Measurements from ENCODE around the gene RBBP5. TPM values are rescaled to one million over a fixed set of nuclear protein-coding genes. Genes with fewer than 3 reads are reported as not detected.
"Not testable (repeated sequence)": the region's sequence is repeated elsewhere in the genome, so short reads cannot be mapped to it uniquely, and the experiment has no call there.

RBBP5 gene
- total RNA-seq, 4 donors from 2014 or later = 14.4 to 25.1 (median 21.2) TPM

GRCh38 chr1:205168291-205168690 is 46.5 kb upstream of the RBBP5 start:
- H3K36me3 ChIP-seq = peaks cover 0 to 13% of the 10 kb centered on the region in 2 donors

GRCh38 chr1:205162301-205162700 is 40.5 kb upstream of the RBBP5 start:
- ATAC-seq (no peak), DNase-seq (no peak)
- peaks cover 3 to 10% of the 10 kb centered on the region in 2 donors for H3K4me1 ChIP-seq
- intact Hi-C loops (cut with DNase I; ENCODE audit: low total_unique reads) = no loop called here
- in situ Hi-C loops (cut with MboI; ENCODE audit: low sequenced_read_pairs in 4 of 4) = no loop called here
- no peak overlapping the region for H3K27ac ChIP-seq
- H3K9me3 ChIP-seq = no peaks in the 10 kb centered on the region
- H3K4me3 ChIP-seq = no peak overlapping the region
- no peak for TF ChIP-seq CTCF (IDR thresholded peaks at IDR 0.05 in 4 of 5, conservative IDR thresholded peaks at IDR 0.05 in 1 of 5)
- no peak for TF ChIP-seq POLR2A (IDR thresholded peaks at IDR 0.05)
- no peaks in the 10 kb centered on the region for H3K27me3 ChIP-seq
- H3K36me3 ChIP-seq = peaks cover 0 to 65% of the 10 kb centered on the region in 2 donors

More at GRCh38 chr1:205168291-205168690, 46.5 kb upstream of the RBBP5 start:
- no peak overlapping the region for H3K27ac ChIP-seq
- ATAC-seq = no peak
- intact Hi-C loops (cut with DNase I; ENCODE audit: low total_unique reads) = no loop called here
- in situ Hi-C loops (cut with MboI; ENCODE audit: low sequenced_read_pairs in 4 of 4) = no loop called here
- DNase-seq = no peak
- TF ChIP-seq POLR2A (IDR thresholded peaks at IDR 0.05) (no peak), CTCF (IDR thresholded peaks at IDR 0.05 in 4 of 5, conservative IDR thresholded peaks at IDR 0.05 in 1 of 5) (no peak)
- H3K4me3 ChIP-seq = no peak overlapping the region
- H3K4me1 ChIP-seq = peaks cover 19 to 40% of the 10 kb centered on the region in 2 donors
- no peaks in the 10 kb centered on the region for H3K27me3 ChIP-seq
- H3K9me3 ChIP-seq = no peaks in the 10 kb centered on the region

- H3K4me3 ChIP-seq = no peak overlapping the region
- TF ChIP-seq CTCF (IDR thresholded peaks at IDR 0.05 in 4 of 5, conservative IDR thresholded peaks at IDR 0.05 in 1 of 5) (no peak), POLR2A (IDR thresholded peaks at IDR 0.05) (no peak)
- in situ Hi-C loops (cut with MboI; ENCODE audit: low sequenced_read_pairs in 4 of 4) (no loop called here), intact Hi-C loops (cut with DNase I; ENCODE audit: low total_unique reads) (no loop called here)
- H3K27me3 ChIP-seq = no peaks in the 10 kb centered on the region
- H3K36me3 ChIP-seq = peaks cover 0 to 77% of the 10 kb centered on the region in 2 donors
- no peak overlapping the region for H3K27ac ChIP-seq
- H3K4me1 ChIP-seq = peaks cover 0 to 5% of the 10 kb centered on the region in 2 donors
- no peak for ATAC-seq
- H3K9me3 ChIP-seq = no peaks in the 10 kb centered on the region
- no peak for DNase-seq
Measured at GRCh38 chr1:205161076-205161475, 39.3 kb upstream of the RBBP5 start.

GRCh38 chr1:205158048-205158616 is 36.4 kb upstream of the RBBP5 start:
- Histone ChIP-seq H3K4me3 (no peak overlapping the region), H3K27me3 (no peaks in the 10 kb centered on the region)
- in situ Hi-C loops (cut with MboI; ENCODE audit: low sequenced_read_pairs in 4 of 4) = no loop called here

GRCh38 chr1:205155665-205156377 is 34.0 kb upstream of the RBBP5 start:
- DNase-seq; H3K27me3 ChIP-seq; H3K4me1 ChIP-seq; H3K27ac ChIP-seq; H3K9me3 ChIP-seq; ATAC-seq; in situ Hi-C loops (cut with MboI; ENCODE audit: low sequenced_read_pairs in 4 of 4); H3K4me3 ChIP-seq; intact Hi-C loops (cut with DNase I; ENCODE audit: low total_unique reads): not testable (repeated sequence)
- H3K36me3 ChIP-seq = peaks cover 0 to 79% of the 10 kb centered on the region in 2 donors

More at GRCh38 chr1:205158048-205158616, 36.4 kb upstream of the RBBP5 start:
- intact Hi-C loops (cut with DNase I; ENCODE audit: low total_unique reads) = no loop called here
- no peak for TF ChIP-seq CTCF (IDR thresholded peaks at IDR 0.05 in 4 of 5, conservative IDR thresholded peaks at IDR 0.05 in 1 of 5)
- no peak for TF ChIP-seq POLR2A (IDR thresholded peaks at IDR 0.05)
- DNase-seq (no peak), ATAC-seq (no peak)
- no peaks in the 10 kb centered on the region for H3K4me1 ChIP-seq
- H3K36me3 ChIP-seq = peaks cover 0 to 92% of the 10 kb centered on the region in 2 donors
- no peaks in the 10 kb centered on the region for H3K9me3 ChIP-seq
- no peak overlapping the region for H3K27ac ChIP-seq

Measured in gastrocnemius medialis (tissue), 4 donors.